Measurements from ENCODE around the gene RELN. TPM values are rescaled to one million over a fixed set of nuclear protein-coding genes. Genes with fewer than 3 reads are reported as not detected.

The RELN gene
- total RNA-seq, 2 experiments from 2014 or later = not detected

DNA sequence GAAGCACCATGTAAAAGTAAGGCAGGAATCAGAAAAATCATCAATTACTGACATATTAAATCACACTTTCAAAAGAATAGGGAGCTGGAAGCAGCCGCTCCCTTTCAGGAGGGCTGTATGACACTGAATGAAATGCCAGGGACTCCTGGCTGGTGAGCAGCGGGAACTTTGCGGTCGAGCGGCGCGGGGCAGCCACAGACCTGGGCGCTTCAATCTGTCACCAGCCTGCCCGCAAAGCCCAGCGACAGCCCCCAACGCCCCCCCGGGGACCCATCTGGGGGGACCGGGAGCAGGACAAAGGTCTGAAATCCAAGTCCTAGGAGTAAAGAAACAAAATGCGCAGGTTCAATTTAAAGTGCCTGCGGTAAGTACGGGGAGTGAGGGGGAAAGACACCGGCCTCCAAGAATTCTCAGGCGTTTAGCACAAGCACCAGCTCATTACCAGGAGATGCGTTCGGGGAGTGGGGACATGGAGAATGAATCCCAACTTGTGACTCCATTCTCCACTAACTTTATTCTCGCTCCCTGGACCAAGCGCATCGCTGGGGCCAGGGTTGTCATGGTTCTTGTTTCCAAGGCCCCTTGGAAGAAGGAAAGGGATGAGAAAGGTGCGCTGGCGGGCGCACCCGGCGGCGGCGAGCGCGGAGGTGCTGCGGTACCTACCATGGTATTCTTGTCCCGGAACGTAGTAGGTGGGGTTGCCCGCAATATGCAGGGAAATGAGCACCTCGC is 824 bp downstream of the RELN start:
- TF ChIP-seq, protein P1, sequence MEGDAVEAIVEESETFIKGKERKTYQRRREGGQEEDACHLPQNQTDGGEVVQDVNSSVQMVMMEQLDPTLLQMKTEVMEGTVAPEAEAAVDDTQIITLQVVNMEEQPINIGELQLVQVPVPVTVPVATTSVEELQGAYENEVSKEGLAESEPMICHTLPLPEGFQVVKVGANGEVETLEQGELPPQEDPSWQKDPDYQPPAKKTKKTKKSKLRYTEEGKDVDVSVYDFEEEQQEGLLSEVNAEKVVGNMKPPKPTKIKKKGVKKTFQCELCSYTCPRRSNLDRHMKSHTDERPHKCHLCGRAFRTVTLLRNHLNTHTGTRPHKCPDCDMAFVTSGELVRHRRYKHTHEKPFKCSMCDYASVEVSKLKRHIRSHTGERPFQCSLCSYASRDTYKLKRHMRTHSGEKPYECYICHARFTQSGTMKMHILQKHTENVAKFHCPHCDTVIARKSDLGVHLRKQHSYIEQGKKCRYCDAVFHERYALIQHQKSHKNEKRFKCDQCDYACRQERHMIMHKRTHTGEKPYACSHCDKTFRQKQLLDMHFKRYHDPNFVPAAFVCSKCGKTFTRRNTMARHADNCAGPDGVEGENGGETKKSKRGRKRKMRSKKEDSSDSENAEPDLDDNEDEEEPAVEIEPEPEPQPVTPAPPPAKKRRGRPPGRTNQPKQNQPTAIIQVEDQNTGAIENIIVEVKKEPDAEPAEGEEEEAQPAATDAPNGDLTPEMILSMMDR (IDR thresholded peaks at IDR 0.05) = no peak
- no peak for ATAC-seq (ENCODE audit: poor library complexity)
- Histone ChIP-seq H3K27ac (ENCODE audit: low read depth in 1 of 2, low read length in 2 of 2) (no peak overlapping the region), H3K36me3 (ENCODE audit: insufficient read depth, low read length) (no peaks in the 10 kb centered on the region), H3K4me3 (ENCODE audit: low read length) (no peak overlapping the region), H3K27me3 (ENCODE audit: control insufficient read depth in 1 of 2, insufficient read depth in 2 of 2, low read length in 2 of 2) (peaks cover 26 to 49% of the 10 kb centered on the region in 2 experiments), H3K4me1 (ENCODE audit: insufficient read depth, low read length) (peaks cover 5% of the 10 kb centered on the region), H3K9me3 (ENCODE audit: control insufficient read depth in 1 of 2, insufficient read depth in 1 of 2, low read length in 2 of 2) (peaks cover 0 to 7% of the 10 kb centered on the region in 2 experiments)
- Mint-ChIP-seq H3K27me3 (peaks cover 62% of the 10 kb centered on the region), H3K9me3 (no peaks in the 10 kb centered on the region), H3K4me1 (ENCODE audit: low read depth) (peaks cover 6% of the 10 kb centered on the region), H3K4me3 (peak overlapping the region; percentile 30), H3K36me3 (ENCODE audit: low read depth) (no peaks in the 10 kb centered on the region), H3K27ac (no peak overlapping the region)
- ChIA-PET CTCF (no interaction called here), POLR2A (no interaction called here)
- DNase-seq = no peak
- intact Hi-C loops (cut with DNase I, micrococcal nuclease) = no loop called here

DNA sequence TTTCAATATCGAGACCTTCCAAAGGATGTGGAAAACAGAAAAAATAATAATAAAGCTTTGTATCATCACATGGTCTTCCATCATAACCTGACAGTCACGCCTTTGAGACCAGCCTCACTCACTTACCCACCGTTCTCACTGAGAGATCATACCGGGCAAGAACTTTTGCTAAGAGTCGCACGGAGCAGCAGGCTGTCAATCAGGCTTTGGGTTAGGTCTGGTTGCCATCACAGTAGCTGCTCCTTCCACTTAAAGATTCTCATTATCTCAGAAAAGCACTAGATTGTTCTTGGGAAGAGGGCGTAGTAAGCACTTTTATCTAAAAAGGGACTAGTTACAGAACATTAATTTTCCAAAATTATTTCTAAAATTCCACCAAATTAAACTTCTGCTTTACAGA is 2.0 kb downstream of the RELN start:
- Histone ChIP-seq H3K27me3 (ENCODE audit: control insufficient read depth in 1 of 2, insufficient read depth in 2 of 2, low read length in 2 of 2) (peaks cover 26 to 54% of the 10 kb centered on the region in 2 experiments), H3K4me1 (ENCODE audit: insufficient read depth, low read length) (peaks cover 5% of the 10 kb centered on the region)
- CTCF ChIA-PET = no interaction called here

DNA sequence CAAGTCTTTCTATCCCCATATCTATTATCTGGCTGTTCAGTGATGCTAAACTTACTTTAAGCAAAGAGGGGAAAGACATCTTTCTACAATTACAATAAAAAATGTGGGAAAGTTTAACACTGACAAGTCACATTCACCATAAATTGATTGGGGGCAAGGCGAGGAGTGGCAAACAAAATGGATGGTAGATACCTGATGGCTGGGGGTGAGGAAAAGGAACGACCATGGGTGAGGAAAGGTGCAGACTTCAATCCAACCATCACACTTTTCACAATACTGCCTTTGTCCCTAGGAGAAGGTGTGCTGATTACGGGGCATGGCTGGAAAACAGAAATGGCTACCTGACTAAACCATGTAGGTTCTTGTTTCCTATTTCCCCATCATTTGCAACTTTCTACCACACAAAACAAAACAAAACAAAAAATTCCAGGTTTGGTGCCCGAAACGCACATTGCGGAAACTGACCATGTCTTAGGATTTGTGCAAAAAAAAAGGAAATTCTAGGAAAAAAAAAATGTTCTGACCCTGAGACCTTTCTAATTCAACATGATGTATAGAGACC is 3.8 kb downstream of the RELN start:
- Mint-ChIP-seq H3K27me3 (peaks cover 46% of the 10 kb centered on the region), H3K4me3 (no peak overlapping the region), H3K27ac (no peak overlapping the region), H3K9me3 (no peaks in the 10 kb centered on the region), H3K36me3 (ENCODE audit: low read depth) (no peaks in the 10 kb centered on the region), H3K4me1 (ENCODE audit: low read depth) (peaks cover 6% of the 10 kb centered on the region)
- ATAC-seq (ENCODE audit: poor library complexity) (no peak), DNase-seq (no peak)
- Histone ChIP-seq H3K4me3 (ENCODE audit: low read length) (no peak overlapping the region), H3K27ac (ENCODE audit: low read depth in 1 of 2, low read length in 2 of 2) (no peak overlapping the region), H3K9me3 (ENCODE audit: control insufficient read depth in 1 of 2, insufficient read depth in 1 of 2, low read length in 2 of 2) (peaks cover 0 to 7% of the 10 kb centered on the region in 2 experiments), H3K36me3 (ENCODE audit: insufficient read depth, low read length) (no peaks in the 10 kb centered on the region), H3K4me1 (ENCODE audit: insufficient read depth, low read length) (peaks cover 5% of the 10 kb centered on the region), H3K27me3 (ENCODE audit: control insufficient read depth in 1 of 2, insufficient read depth in 2 of 2, low read length in 2 of 2) (peaks cover 12 to 39% of the 10 kb centered on the region in 2 experiments)
- CTCF ChIA-PET = interaction anchor here (0.7 kb wide), 1 partner anchor 19 kb away, joined by 3 read pairs; no protein-coding TSS in a partner anchor
- TF ChIP-seq, protein P1 (IDR thresholded peaks at IDR 0.05) = no peak
- intact Hi-C loops (cut with DNase I, micrococcal nuclease) = no loop called here
- POLR2A ChIA-PET = no interaction called here

More for the DNA sequence above, 2.0 kb downstream of the RELN start:
- no peaks in the 10 kb centered on the region for H3K36me3 Mint-ChIP-seq (ENCODE audit: low read depth)
- no peak for ATAC-seq (ENCODE audit: poor library complexity)
- no peak overlapping the region for H3K27ac ChIP-seq (ENCODE audit: low read depth in 1 of 2, low read length in 2 of 2)
- H3K9me3 Mint-ChIP-seq = no peaks in the 10 kb centered on the region
- no peak overlapping the region for H3K27ac Mint-ChIP-seq
- POLR2A ChIA-PET = no interaction called here
- peaks cover 0 to 7% of the 10 kb centered on the region in 2 experiments for H3K9me3 ChIP-seq (ENCODE audit: control insufficient read depth in 1 of 2, insufficient read depth in 1 of 2, low read length in 2 of 2)
- peaks cover 56% of the 10 kb centered on the region for H3K27me3 Mint-ChIP-seq
- TF ChIP-seq, protein P1 (IDR thresholded peaks at IDR 0.05) = no peak
- no peak for DNase-seq
- no peak overlapping the region for H3K4me3 ChIP-seq (ENCODE audit: low read length)
- peaks cover 6% of the 10 kb centered on the region for H3K4me1 Mint-ChIP-seq (ENCODE audit: low read depth)
- intact Hi-C loops (cut with DNase I, micrococcal nuclease) = no loop called here
- H3K4me3 Mint-ChIP-seq = no peak overlapping the region
- no peaks in the 10 kb centered on the region for H3K36me3 ChIP-seq (ENCODE audit: insufficient read depth, low read length)

All from CD4-positive, alpha-beta T cell (primary cell).